Left renal pelvis (tissue), 4 donors: ENCODE results near the gene SLC35A3. TPM values are rescaled to one million over a fixed set of nuclear protein-coding genes. Genes with fewer than 3 reads are reported as not detected.
"Not testable (repeated sequence)": the region's sequence is repeated elsewhere in the genome, so short reads cannot be mapped to it uniquely, and the experiment has no call there.

Experiments used
- DNase-seq, 4 donors: peaks; one replicate each; pipeline ENCODE4 v3.0.0-alpha.2; 2013; ENCODE audit warnings: low read depth in 4 of 4, low spot score in 3 of 4
- polyA plus RNA-seq, 4 donors: library from polyadenylated mRNA; unstranded; fragments of 120-200 nt; gene quantifications; one replicate each; pipeline ENCODE4 v1.2.1, GENCODE V29; 2013; ENCODE audit not compliant: insufficient read length in 4 of 4

The SLC35A3 gene
- polyA plus RNA-seq, 4 donors = 23.1 to 37.4 (median 33.6) TPM

DNA sequence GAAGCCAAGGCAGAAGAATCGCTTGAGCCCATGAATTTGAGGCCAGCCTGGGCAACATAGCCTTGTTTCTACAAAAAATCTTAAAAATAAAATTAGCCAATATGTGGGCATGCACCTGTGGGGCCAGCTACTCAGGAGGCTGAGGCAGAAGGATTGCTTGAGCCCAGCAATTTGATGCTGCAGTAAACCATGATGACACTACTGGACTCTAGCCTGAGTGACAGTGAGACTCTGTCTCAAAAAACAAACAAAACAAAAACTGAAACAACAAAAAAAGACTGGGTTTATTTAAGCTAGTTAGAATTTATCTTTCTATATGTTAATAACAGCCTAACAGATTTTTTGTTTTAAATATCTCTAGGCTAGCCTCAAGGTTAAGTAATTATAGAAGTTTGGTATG is 57.4 kb downstream of the SLC35A3 start:
- DNase-seq = no peak

DNA sequence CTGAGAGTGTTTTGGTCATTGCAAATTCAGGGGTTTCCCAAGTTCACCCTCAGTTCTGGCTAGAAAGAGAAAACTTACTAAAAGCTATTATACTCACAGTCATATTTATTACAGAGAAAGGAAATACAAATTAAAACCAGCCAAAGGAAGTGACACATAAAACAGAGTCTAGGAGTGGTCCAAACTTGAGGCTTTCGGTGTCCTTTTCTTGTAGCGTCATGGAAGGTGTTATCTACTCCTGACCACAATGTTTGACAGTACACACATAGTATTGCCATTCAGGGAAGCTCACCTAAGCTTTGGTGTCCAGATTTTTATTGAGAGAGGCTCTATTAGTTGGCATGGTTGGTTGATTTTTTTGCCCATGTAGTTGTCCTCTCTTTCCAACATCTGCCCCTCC is 59.0 kb downstream of the SLC35A3 start:
- DNase-seq = no peak

DNA sequence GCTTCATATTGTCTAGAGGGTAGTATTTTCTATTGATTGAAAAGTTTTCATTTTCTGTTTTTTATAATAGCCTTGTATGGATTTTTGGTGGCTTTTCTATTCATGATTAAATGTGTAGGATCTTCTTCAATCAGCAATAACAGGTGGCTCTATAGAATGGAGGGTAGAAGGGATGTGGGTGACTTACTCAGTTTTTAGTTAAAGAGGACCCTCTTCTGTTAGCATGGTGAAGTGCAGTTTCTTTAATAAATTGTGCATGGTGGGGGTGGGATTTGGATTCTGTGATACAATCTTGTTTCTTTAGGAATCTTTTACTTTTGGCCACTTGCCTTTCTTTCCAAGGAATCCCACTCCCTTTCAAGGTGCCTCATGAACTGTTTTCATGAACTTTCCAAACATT is 64.7 kb downstream of the SLC35A3 start:
- DNase-seq = no peak

DNA sequence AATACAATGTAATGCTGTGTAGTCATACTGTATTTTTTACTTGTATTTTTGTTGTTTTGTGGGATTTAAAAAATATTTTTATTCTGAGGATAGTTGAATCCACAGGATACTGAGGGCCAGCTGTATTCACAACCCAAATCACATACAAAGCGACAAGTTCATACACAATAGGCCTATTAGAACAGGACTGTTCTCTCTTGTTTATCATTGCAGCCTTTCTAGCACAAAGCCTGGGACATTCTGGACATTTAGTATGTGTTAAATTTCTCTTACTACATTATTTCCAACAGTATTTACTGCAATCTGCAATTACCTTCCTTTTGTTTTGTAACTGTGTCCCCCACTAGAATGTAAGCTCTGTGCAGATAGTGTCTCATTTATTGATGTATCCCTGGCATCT is 65.4 kb downstream of the SLC35A3 start:
- no peak for DNase-seq

DNA sequence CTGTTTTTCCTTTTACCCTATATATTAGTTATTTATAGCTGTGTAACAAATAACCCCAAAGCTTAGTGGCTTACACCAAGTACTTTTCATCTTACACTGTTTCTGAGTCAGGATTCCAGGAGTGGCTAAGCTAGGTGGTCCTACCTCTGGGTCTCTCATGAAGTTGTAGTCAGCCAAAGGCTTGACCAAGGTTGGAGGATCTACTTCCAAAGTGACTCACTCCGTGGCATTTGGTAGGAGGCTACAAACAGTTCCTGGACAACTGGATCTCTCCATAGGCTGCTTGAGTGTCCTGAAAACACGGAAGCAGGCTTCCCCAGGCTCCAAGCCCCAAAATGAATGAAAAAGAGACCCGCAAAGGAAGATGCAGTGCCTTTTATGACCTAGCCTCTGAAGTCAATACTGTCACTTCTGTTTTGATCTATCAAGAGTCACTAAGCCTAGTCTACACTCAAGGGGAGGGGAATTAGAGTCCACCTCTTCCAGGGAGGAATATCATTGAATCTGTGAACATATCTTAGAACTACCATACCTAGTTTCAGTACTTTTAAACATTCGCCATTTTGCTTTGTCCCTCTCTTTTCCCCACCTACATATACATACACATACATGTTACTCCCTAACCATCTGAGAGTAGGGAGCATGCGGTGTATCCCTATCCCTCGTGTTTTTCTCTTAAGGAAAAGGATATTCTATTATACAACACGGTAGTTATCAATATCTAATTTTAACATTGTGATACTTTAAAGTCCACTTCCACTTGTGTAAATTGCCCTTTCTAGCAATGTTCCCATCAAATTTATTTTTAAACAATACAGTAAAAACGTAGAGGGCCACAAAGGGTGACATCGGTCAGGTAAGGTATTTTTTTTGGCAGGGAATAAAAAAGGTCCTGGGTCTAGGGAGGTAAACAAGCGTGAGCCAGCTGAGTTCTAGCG is 67.2 kb downstream of the SLC35A3 start:
- peak in 1 of 4 donors; percentile 10 for DNase-seq

DNA sequence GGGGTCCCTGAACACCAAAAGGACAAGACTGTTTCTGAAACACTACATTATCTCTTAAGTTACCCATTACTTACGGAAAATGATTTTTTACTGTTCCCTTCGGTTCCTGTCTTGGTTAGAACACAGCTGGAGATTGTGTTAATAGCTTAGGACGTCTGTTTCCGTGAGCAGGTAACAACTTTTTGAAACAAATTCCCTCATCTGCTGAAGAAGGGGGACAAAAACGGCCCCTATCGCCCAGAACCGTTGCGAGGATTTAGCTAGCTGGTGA is 67.8 kb downstream of the SLC35A3 start:
- no peak for DNase-seq

DNA sequence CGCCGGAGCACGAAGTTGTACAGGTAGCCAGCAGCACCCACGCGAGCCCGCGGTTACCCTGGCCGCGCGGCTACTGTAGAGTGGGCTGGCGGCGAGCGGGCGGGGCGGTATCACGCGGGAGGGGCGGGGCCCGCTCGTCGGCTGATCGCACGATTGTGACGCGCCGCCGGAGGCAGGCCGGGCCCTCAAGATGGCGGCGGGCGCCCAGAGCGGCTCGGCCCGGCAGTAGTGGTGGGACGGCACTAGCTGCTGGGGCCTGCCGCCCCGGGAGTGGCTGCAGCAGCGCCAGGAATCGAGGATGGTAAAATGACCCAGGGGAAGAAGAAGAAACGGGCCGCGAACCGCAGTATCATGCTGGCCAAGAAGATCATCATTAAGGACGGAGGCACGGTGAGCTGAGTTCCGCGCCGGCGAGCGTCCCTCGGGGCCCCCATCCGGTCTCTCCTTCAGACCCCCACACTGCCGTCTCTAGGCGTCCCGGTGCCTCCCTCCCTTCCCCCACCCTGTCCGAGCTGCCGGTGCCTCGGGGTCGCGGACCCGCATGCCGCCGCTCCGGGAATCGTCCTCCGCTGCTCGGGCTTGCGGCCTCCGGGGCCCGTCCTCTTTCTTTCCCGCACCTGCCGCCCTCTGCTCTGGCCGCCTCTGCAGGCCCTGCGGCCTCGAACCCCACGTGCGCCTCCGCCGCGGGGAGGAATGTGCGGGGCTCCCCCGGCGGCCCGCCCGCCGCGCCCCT is 68.3 kb downstream of the SLC35A3 start:
- peak; percentile 73 to 77 (median 74) for DNase-seq

DNA sequence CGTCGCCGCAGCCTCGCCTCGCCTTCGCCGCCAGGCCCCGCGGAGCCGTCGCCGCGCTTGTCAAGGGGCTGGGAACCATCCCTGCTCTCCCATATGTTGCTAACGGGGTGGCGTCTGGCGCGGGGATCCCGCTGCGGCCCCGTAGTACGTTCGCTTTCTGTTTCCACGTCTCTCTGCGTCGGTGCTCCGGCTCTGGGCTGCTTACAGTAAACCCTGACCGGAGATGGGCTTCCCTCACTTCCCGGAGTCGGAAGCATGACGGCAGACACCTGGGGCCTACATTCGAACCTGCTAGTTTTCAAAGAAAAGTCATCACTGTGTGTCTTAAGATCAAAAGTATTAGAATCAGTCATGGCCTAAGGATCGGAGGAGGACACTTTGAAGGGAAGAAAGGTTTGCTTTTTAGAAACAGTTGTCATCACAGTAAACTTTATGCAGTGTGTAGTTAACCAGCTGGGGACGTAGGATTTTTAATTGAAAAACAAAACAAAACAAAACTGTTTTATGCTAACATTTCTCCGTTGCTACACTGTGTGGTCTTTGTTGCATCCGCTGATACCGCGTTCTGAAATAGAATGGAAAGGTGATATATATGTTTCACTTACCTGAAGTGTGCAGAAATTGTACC is 69.0 kb downstream of the SLC35A3 start:
- peak in 3 of 4 donors; percentile 57 to 73 (median 61) for DNase-seq

DNA sequence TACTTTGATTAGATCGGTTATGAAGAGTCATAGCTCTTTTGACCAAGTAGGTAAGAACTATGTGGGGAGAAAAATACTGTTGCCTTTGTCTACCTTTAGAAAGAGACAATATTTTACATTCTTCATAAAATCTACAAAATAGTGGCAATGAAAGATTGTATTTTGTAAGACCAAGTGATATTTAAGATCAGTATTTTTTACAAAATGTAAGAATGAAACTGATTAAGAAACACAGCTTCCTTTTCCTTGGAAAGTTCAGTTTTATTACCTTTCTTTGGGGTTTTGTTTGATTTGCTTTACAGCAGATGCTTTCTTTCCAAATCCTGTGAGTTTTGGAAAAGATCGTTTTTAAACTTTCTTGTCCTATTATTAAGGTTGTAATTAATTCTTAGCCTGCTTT is 69.8 kb downstream of the SLC35A3 start:
- no peak for DNase-seq

DNA sequence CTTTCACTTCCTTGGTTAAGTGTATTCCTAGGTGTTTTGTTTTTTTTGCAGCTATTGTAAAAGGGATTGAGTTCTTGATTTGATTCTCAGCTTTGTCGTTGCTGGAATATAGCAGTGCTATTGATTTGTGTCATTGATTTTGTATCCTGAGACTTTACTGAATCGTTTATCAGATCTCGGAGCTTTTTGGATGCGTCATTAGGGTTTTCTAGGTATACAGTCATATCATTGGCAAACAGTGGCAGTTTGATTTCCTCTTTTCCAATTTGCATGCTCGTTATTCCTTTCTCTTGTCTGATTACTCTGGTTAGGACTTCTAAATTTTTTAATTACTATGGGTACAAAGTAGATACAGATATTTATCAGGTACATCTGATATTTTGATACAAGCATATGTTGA is 75.4 kb downstream of the SLC35A3 start:
- no peak for DNase-seq

DNA sequence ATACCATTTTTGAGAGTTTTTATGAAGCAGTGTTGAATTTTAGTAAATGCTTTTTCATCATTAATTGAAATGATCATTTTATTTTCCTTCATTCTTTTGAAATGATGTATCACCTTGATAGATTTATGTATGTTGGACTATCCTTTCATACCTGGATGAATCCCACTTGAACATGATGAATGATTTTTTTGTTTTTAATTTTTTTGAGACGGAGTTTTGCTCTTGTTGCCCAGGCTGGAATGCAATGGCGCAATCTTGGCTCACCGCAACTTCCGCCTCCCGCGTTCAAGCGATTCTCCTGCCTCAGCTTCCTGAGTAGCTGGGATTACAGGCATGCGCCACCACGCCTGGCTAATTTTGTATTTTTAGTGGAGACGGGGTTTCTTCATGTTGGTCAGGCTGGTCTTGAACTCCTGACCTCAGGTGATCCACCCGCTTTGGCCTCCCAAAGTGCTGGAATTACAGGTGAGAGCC is 77.5 kb downstream of the SLC35A3 start:
- DNase-seq = not testable (repeated sequence)

DNA sequence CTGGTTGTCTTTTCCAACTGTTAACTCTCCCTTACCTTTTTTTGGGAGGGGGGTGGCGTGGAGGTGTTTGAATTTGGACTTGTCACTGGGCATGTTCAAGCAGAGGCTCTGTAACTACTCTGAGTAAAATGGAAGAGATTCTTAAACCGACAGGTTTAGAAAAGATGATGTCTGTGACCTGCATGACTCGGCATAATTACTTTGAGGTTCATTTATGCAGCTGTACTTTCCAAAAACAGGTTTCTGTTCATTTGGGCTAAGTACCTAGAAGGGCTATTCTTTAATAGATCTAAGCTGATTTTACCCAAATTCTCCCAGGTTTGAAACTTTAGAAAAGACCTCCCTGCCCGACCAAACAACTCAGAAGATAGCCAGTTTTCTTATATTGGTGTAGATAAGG is 80.3 kb downstream of the SLC35A3 start:
- no peak for DNase-seq

DNA sequence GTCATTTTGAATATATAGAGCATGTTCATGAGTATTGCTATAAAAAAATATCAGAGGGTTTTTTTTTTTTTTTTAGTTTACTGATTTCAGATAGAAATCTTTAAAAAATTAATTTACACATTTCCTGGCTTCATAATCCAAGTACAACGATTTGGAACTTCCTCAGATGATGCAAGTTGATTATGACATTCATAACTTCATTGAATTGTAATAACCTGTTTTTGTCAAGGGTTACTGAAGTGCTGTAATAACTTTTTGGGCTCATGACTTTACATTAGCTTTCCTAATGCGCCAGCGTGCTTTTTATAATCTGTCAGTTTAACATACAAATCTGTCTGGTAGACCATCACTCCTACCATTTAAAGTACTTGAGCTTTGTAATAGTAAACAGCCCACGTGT is 81.6 kb downstream of the SLC35A3 start:
- no peak for DNase-seq

DNA sequence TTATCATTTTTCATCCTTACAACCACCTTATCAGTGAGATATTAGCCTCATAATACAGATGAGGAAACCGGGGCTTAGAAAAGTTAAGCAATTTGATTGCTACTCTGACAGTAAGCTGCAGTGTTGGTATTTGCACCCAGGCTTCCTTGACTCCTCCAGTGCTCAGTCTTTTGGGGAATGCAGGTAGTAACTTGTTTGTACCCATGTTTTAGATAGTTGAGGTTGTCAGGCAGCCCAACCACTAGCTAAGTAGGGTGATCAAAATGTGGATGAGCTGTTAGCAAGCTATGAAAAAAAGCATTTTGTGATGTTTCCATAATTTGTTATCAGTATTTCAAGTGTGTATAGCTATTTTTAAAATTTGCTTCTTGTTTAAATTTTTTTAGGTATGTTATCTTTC is 82.1 kb downstream of the SLC35A3 start:
- no peak for DNase-seq

DNA sequence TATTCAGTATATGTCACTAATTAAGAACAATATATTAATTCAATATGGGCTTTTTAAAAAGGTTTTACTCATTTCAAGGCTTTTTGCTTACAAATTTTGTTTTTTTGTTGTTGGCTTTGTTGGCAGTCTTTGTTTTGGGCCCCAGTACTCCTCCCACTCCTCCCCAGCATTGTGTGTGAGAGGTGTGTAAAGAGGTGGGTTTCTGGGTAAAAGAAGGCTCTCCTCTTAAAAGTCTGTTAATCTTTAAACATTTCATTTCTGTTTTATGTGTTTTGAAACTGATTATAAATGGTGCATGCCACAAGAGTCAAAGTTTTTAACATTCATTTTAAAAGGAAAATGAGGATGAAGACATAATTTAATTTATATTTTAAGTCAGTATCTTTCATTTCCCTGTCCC is 83.3 kb downstream of the SLC35A3 start:
- no peak for DNase-seq

DNA sequence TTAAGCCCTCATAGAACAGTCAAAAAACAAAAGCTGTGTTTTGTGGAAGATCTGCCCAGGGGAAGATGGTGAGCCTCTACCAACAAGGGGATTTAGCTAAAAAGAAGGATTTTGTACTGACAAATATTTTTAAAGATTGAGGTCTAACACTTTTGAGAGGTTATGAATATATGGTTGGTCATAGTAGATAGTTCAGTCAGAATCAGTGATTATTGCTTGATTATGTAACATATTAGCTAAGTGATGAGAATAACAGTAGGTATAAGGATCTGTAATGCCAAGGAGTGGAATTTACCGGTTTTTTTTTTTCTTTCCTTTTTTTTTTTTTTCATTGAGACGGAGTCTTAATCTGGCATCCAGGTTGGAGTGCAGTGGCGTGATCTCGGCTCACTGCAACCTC is 83.9 kb downstream of the SLC35A3 start:
- DNase-seq = no peak

DNA sequence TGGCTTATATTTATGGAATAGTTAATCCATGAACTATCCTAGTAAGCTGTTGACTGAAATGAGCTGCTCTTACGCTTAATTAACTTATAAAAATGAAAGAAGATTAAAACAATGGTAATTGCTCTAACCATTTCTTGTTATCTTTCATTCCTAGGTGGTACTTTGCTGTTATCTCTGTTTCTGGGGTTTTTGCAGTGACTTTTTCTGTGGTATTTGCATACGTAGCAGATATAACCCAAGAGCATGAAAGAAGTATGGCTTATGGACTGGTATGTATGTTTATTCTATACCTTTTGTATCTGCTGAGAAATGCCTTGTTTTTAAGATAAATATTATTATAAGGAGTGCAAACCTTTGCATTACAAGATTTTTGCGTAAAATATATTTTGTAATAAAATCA is 91.9 kb downstream of the SLC35A3 start:
- no peak for DNase-seq

DNA sequence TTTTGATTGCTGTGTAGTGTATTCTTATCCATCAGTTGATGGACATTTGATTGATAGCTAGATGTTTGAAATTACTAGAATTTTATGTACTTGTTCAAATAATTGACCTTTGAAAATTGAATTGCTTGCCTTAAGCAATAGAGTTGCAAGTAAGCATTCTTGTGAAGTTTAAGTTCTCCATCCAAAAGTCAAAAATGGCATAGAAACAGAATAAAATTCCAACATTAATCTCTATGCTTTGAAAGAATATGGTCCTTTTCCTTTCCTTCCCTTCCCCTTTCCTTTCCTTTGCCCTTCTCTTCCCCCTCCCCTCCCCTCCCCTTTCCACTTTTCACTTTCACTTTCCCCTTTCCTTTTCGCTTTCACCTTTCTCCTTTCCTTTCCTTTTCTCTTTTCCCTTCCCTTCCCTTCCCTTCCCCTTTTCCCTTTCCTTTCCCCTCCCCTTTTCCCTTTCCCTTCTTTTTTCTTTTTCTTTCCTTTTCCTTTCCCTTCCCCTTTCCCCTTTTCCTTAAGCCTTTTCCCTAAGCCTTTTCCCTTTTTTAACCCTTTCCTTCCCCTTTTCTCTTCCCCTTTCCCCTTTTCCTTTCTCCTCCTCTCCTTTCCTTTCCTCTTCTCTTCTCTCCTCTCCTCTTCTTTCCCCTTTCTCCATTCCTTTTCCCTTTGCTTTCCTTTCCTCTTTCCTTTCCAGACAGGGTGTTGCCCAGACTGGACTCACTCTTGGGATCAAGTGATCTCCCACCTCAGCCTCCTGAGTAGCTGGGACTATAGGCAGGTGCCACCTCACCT is 95.6 kb downstream of the SLC35A3 start:
- no peak for DNase-seq

DNA sequence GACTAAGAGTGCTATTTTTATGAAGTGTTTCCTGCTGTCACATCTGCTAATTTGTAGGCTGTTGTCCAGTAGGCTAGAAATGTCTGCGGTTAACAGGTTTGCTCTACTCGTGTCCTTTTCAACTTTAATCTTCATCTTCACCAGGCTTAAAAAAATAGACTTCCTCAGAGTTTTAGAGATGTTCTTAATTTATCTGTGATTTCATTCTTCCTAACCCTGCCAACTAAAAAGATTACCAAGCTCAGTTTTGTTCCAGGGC is 96.1 kb downstream of the SLC35A3 start:
- DNase-seq = no peak

DNA sequence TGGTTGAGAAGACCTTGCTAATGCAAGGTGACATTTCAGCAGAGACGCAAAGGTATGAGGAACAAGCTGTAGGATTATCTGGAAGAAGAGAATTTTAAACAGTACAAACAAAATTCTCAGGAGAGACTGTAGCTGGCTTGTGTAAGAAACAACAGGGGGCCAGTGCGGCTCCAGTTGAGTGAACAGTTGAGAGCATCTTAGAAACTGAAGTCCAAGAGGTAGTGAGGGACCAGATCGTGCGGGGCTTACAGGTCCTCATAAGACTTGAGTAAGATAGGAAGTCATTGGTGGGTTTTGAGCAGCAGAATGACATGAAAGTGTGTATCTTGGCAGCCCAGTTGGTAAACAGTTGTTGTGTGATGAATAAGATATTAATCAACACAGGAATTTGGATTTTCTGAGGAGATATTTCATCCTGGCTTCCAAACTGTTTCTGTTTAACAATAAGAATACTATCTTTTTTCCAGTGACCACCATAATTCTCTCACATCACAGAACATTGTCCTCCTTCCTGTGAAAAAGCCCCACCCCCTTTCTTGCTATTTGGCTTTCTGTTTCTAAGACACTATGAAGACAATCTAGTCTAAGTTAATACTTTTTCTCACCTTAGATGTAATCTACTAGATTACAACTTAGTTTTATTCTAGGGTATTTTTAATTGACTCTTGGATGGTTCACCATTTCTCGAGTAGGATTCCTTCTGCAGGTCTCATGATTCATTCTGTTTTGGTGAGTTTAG is 100.6 kb downstream of the SLC35A3 start:
- no peak for DNase-seq
